ENCODE data around the gene GRM8. TPM values are rescaled to one million over a fixed set of nuclear protein-coding genes. Genes with fewer than 3 reads are reported as not detected.

The GRM8 gene
- total RNA-seq, 1 donor from 2014 or later, result 8.1 TPM

DNA sequence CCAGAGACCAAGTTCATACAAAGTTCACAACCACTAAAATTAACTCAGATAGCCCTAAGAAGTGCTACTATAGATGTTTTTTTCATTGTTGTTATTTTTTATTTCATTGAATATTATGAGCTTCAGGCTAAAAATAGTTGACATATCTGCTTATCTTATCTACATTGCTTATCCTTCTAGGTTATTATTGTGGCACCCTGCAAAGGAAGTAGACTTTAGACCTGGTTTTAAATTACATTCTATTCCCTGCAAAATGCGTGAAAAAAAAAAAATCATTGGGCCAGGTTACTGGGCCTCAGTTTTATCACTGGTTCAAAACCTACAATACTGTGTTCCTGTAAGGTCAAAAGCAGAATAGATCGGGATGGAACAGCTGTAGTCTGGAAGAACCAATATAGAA lies 811.0 kb downstream of the GRM8 start:
- no peaks in the 10 kb centered on the region for H3K36me3 Mint-ChIP-seq
- H3K4me3 Mint-ChIP-seq, result no peak overlapping the region
- H3K27me3 Mint-ChIP-seq, result no peaks in the 10 kb centered on the region
- TF ChIP-seq, protein P1, sequence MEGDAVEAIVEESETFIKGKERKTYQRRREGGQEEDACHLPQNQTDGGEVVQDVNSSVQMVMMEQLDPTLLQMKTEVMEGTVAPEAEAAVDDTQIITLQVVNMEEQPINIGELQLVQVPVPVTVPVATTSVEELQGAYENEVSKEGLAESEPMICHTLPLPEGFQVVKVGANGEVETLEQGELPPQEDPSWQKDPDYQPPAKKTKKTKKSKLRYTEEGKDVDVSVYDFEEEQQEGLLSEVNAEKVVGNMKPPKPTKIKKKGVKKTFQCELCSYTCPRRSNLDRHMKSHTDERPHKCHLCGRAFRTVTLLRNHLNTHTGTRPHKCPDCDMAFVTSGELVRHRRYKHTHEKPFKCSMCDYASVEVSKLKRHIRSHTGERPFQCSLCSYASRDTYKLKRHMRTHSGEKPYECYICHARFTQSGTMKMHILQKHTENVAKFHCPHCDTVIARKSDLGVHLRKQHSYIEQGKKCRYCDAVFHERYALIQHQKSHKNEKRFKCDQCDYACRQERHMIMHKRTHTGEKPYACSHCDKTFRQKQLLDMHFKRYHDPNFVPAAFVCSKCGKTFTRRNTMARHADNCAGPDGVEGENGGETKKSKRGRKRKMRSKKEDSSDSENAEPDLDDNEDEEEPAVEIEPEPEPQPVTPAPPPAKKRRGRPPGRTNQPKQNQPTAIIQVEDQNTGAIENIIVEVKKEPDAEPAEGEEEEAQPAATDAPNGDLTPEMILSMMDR (conservative IDR thresholded peaks at IDR 0.05), result no peak
- no peaks in the 10 kb centered on the region for H3K9me3 Mint-ChIP-seq
- H3K4me1 Mint-ChIP-seq (ENCODE audit: unreplicated experiment), result peaks cover 25% of the 10 kb centered on the region
- H3K27ac Mint-ChIP-seq, result no peak overlapping the region
- DNase-seq (ENCODE audit: extremely low spot score, unreplicated experiment), result no peak

DNA sequence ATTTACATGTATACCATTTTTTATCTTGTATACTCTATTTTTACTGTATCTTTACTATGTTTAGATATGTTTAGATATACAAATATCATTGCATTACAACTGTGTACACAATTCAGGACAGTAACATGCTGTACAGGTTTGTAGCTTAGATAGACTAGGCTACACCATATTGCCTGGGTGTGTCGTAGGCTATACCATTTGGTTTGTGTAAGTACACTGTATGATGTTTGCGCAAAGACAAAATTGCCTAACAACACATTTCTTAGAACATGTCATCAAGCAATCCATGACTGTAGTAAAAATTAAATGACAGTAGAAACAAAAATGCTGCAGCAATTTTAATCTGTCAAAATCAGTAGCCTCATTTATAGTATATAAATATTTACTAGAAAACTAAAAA lies 812.2 kb downstream of the GRM8 start:
- TF ChIP-seq, protein P1 (conservative IDR thresholded peaks at IDR 0.05), result no peak
- no peaks in the 10 kb centered on the region for H3K9me3 Mint-ChIP-seq
- H3K4me3 Mint-ChIP-seq, result no peak overlapping the region
- no peak overlapping the region for H3K27ac Mint-ChIP-seq
- no peak for DNase-seq (ENCODE audit: extremely low spot score, unreplicated experiment)
- peaks cover 25% of the 10 kb centered on the region for H3K4me1 Mint-ChIP-seq (ENCODE audit: unreplicated experiment)
- no peaks in the 10 kb centered on the region for H3K36me3 Mint-ChIP-seq
- no peaks in the 10 kb centered on the region for H3K27me3 Mint-ChIP-seq

DNA sequence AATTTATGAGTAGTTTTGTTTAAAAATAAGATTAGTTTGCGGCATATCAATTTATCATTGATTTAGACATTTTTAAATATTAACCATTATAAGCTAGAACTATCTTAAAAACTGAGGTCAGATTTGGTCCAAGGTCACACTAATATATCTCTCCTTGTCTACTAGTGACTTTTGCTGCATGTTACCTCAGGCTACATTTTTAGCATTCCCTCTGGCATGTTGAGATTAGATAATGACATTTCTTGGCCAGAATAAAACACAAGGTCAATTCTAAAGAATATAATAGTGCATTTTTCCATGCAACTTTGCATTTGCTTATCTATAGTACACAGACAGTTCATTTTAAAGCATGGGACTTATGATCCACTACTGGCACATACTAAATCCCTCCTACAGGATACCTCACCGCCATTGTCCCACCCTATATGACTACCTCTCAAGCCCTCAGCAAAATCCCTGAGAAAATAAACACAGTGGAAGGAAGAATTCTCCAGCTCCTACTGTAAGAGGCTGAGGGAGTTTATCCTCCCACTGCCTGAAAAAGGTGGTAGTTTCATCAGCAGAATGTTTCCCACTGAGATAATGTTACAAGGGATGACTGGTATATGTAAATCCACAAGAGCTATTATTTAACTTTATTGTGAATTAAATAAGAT lies 816.4 kb downstream of the GRM8 start:
- peaks cover 4% of the 10 kb centered on the region for H3K9me3 Mint-ChIP-seq
- no peaks in the 10 kb centered on the region for H3K27me3 Mint-ChIP-seq
- no peak for DNase-seq (ENCODE audit: extremely low spot score, unreplicated experiment)
- no peak overlapping the region for H3K4me3 Mint-ChIP-seq
- TF ChIP-seq, protein P1 (conservative IDR thresholded peaks at IDR 0.05), result no peak
- no peak overlapping the region for H3K27ac Mint-ChIP-seq
- peaks cover 16% of the 10 kb centered on the region for H3K4me1 Mint-ChIP-seq (ENCODE audit: unreplicated experiment)
- H3K36me3 Mint-ChIP-seq, result no peaks in the 10 kb centered on the region

GRCh38 chr7:126426652-126427051 lies 826.1 kb downstream of the GRM8 start:
- TF ChIP-seq, protein P1 (conservative IDR thresholded peaks at IDR 0.05), result no peak
- Mint-ChIP-seq H3K27me3 (peaks cover 5% of the 10 kb centered on the region), H3K9me3 (no peaks in the 10 kb centered on the region), H3K36me3 (no peaks in the 10 kb centered on the region), H3K4me1 (ENCODE audit: unreplicated experiment) (peaks cover 15% of the 10 kb centered on the region), H3K4me3 (no peak overlapping the region), H3K27ac (no peak overlapping the region)
- no peak for DNase-seq (ENCODE audit: extremely low spot score, unreplicated experiment)

DNA sequence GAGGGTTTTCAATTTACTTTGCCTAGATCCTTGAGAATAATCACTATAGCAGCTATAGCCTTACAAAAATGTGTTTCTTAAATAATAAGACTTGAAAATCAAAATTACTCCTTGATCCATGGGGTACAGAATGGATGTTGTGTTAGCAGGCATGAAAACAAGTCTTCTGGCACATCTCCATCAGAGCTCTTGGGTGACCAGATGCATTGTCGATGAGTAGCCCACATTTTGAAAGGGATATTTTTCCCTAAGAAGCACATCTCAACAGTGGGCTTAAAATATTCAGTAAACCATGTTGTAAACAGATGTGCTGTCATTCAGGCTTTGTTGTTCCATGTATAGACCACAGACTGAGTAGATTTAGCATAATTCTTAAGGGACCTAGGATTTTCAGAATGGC lies 827.8 kb downstream of the GRM8 start:
- Mint-ChIP-seq H3K27ac (no peak overlapping the region), H3K4me1 (ENCODE audit: unreplicated experiment) (peaks cover 15% of the 10 kb centered on the region), H3K4me3 (no peak overlapping the region), H3K36me3 (no peaks in the 10 kb centered on the region), H3K9me3 (no peaks in the 10 kb centered on the region), H3K27me3 (peaks cover 5% of the 10 kb centered on the region)
- TF ChIP-seq, protein P1 (conservative IDR thresholded peaks at IDR 0.05), result no peak
- no peak for DNase-seq (ENCODE audit: extremely low spot score, unreplicated experiment)
